ENCODE measurements around the gene CD6. TPM values are rescaled to one million over a fixed set of nuclear protein-coding genes. Genes with fewer than 3 reads are reported as not detected.

CD6 gene
- total RNA-seq, 1 experiment from 2014 or later = 0.23 TPM

GRCh38 chr11:60964801-60965200 lies 6.7 kb upstream of the CD6 start:
- ChIA-PET POLR2A (no interaction called here), CTCF (no interaction called here)
- BruUV-seq (replicated peaks) = no TSS peak
- TF ChIP-seq, protein P1, sequence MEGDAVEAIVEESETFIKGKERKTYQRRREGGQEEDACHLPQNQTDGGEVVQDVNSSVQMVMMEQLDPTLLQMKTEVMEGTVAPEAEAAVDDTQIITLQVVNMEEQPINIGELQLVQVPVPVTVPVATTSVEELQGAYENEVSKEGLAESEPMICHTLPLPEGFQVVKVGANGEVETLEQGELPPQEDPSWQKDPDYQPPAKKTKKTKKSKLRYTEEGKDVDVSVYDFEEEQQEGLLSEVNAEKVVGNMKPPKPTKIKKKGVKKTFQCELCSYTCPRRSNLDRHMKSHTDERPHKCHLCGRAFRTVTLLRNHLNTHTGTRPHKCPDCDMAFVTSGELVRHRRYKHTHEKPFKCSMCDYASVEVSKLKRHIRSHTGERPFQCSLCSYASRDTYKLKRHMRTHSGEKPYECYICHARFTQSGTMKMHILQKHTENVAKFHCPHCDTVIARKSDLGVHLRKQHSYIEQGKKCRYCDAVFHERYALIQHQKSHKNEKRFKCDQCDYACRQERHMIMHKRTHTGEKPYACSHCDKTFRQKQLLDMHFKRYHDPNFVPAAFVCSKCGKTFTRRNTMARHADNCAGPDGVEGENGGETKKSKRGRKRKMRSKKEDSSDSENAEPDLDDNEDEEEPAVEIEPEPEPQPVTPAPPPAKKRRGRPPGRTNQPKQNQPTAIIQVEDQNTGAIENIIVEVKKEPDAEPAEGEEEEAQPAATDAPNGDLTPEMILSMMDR (IDR thresholded peaks at IDR 0.05; ENCODE audit: insufficient read depth in 1 of 2, low read depth in 1 of 2, low read length in 1 of 2, severe bottlenecking in 1 of 2, unreplicated experiment in 1 of 2) = no peak
- Mint-ChIP-seq H3K27me3 (ENCODE audit: insufficient read depth, unreplicated experiment) (peaks cover 3% of the 10 kb centered on the region), H3K27ac (ENCODE audit: unreplicated experiment) (no peak overlapping the region), H3K4me1 (ENCODE audit: low read depth, unreplicated experiment) (peaks cover 6% of the 10 kb centered on the region), H3K4me3 (ENCODE audit: unreplicated experiment) (no peak overlapping the region), H3K9me3 (ENCODE audit: unreplicated experiment) (peaks cover 21% of the 10 kb centered on the region), H3K36me3 (ENCODE audit: insufficient read depth, unreplicated experiment) (no peaks in the 10 kb centered on the region)
- intact Hi-C loops (cut with micrococcal nuclease; ENCODE audit: unreplicated experiment) = no loop called here
- Histone ChIP-seq H3K36me3 (ENCODE audit: control insufficient read depth, insufficient read depth, low read length) (no peaks in the 10 kb centered on the region), H3K4me1 (peaks cover 8% of the 10 kb centered on the region), H3K9me3 (peaks cover 18% of the 10 kb centered on the region), H3K27me3 (replicated peaks; ENCODE audit: control insufficient read depth, insufficient read depth, low read length) (no peaks in the 10 kb centered on the region), H3K4me3 (ENCODE audit: low read depth, low read length) (no peak overlapping the region)
- no peak for DNase-seq

DNA sequence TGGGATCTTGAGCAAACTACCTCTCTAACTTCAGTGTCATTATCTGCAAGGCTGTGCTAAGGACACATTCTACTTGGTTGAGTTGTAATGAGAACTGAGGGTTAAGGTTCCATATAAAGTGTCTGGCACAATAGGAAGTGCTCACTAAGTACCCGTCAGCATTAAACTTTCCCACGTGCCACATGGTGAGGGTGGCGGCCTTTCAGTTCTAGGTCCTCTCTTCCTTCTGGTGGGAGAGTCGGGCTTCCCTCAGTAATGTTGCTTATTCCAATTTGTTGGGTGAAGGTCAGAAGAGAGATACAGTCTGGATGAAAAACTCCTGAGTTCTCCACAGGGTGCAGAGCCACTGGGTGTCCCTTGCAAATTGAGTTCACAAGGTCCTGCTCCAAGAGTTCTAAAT lies 4.6 kb upstream of the CD6 start:
- H3K4me1 Mint-ChIP-seq (ENCODE audit: low read depth, unreplicated experiment) = no peaks in the 10 kb centered on the region
- H3K9me3 Mint-ChIP-seq (ENCODE audit: unreplicated experiment) = peaks cover 21% of the 10 kb centered on the region
- H3K36me3 Mint-ChIP-seq (ENCODE audit: insufficient read depth, unreplicated experiment) = no peaks in the 10 kb centered on the region
- intact Hi-C loops (cut with micrococcal nuclease; ENCODE audit: unreplicated experiment) = no loop called here
- peaks cover 3% of the 10 kb centered on the region for H3K27me3 Mint-ChIP-seq (ENCODE audit: insufficient read depth, unreplicated experiment)
- no peak for DNase-seq
- BruUV-seq (replicated peaks) = no TSS peak
- Histone ChIP-seq H3K4me1 (no peaks in the 10 kb centered on the region), H3K4me3 (ENCODE audit: low read depth, low read length) (no peak overlapping the region), H3K36me3 (ENCODE audit: control insufficient read depth, insufficient read depth, low read length) (no peaks in the 10 kb centered on the region), H3K27me3 (replicated peaks; ENCODE audit: control insufficient read depth, insufficient read depth, low read length) (no peaks in the 10 kb centered on the region), H3K9me3 (peaks cover 18% of the 10 kb centered on the region)
- H3K27ac Mint-ChIP-seq (ENCODE audit: unreplicated experiment) = no peak overlapping the region
- ChIA-PET CTCF (no interaction called here), POLR2A (no interaction called here)
- TF ChIP-seq, protein P1 (IDR thresholded peaks at IDR 0.05; ENCODE audit: insufficient read depth in 1 of 2, low read depth in 1 of 2, low read length in 1 of 2, severe bottlenecking in 1 of 2, unreplicated experiment in 1 of 2) = no peak
- H3K4me3 Mint-ChIP-seq (ENCODE audit: unreplicated experiment) = no peak overlapping the region

- Histone ChIP-seq H3K36me3 (ENCODE audit: control insufficient read depth, insufficient read depth, low read length) (no peaks in the 10 kb centered on the region), H3K4me1 (no peaks in the 10 kb centered on the region), H3K27me3 (replicated peaks; ENCODE audit: control insufficient read depth, insufficient read depth, low read length) (no peaks in the 10 kb centered on the region), H3K4me3 (ENCODE audit: low read depth, low read length) (no peak overlapping the region), H3K9me3 (peaks cover 18% of the 10 kb centered on the region)
- ChIA-PET CTCF (no interaction called here), POLR2A (no interaction called here)
- Mint-ChIP-seq H3K9me3 (ENCODE audit: unreplicated experiment) (peaks cover 21% of the 10 kb centered on the region), H3K27me3 (ENCODE audit: insufficient read depth, unreplicated experiment) (peaks cover 3% of the 10 kb centered on the region), H3K4me1 (ENCODE audit: low read depth, unreplicated experiment) (no peaks in the 10 kb centered on the region), H3K36me3 (ENCODE audit: insufficient read depth, unreplicated experiment) (no peaks in the 10 kb centered on the region), H3K27ac (ENCODE audit: unreplicated experiment) (no peak overlapping the region), H3K4me3 (ENCODE audit: unreplicated experiment) (no peak overlapping the region)
- DNase-seq = no peak
- no TSS peak for BruUV-seq (replicated peaks)
- TF ChIP-seq, protein P1 (IDR thresholded peaks at IDR 0.05; ENCODE audit: insufficient read depth in 1 of 2, low read depth in 1 of 2, low read length in 1 of 2, severe bottlenecking in 1 of 2, unreplicated experiment in 1 of 2) = no peak
- intact Hi-C loops (cut with micrococcal nuclease; ENCODE audit: unreplicated experiment) = no loop called here
Measured at GRCh38 chr11:60968223-60968622, 3.3 kb upstream of the CD6 start.
